ENCODE data around the gene SLC16A12.
"Not testable (repeated sequence)": the region's sequence is repeated elsewhere in the genome, so short reads cannot be mapped to it uniquely, and the experiment has no call there.

Gene SLC16A12

DNA sequence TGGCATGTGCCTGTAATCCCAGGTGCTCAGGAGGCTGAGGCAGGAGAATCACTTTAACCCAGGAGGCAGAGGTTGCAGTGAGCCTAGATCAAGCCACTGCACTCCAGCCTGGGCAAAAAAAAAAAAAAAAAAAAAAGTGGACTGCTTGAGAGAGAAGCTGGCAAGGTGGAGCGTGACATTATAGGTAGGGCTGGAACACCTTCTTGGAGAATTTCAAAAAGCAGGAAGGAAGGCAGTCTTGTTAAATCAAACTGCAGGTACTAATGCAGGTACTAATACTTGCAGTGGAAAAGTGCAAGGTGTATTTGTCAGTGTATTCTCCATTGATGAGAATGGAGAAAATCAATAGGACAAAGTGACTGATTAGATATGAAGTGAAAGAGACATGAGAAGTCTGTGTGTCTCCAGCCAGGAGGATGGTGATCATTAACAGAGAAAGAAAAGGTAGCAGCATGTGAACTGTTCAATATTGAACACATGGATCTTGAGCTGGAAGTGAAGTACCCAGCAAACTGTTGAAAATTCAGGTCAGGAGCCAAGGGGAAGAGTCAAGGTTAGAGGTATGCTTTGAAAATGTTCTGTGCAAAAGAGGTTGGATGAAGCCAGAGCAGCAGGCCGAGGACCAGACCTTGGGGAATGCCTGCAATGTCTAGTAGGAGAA, 12.6 kb upstream of the SLC16A12 start:
- no peak for DNase-seq

DNA sequence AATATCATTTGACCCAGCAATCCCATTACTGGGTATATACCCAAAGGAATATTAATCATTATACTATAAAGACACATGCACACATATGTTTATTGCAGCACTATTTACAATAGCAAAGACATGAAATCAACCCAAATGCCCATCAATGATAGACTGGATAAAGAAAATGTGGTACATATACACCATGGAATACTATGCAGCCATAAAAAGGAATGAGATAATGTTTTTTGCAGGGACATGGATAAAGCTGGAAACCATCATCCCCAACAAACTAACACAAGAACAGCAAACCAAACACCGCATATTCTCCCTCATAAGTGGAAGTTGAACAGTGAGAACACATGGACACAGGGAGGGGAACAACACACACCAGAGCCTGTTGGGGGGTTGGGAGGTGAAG, 11.3 kb upstream of the SLC16A12 start:
- not testable (repeated sequence) for DNase-seq

DNA sequence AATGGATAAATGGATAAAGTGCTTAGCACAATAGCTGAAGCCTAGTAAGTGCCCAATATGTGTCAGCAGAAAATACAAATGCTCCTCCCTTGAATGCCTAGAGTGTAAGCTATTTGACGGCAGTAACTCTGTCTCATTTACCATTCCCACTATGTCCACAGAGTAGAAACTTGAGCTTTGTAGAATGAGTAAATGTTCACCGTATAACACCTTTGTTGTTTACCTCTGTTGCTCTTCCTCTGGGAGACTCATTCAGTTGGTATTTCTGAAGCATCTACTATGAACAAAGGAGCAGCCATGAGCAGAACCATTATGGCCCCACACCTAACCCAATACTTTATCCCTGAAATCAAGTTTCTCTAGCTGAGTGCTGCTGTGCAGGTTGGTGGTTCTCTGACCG, 8.4 kb upstream of the SLC16A12 start:
- no peak for DNase-seq

GRCh38 chr10:89540420-89540949, 5.1 kb upstream of the SLC16A12 start:
- DNase-seq: no peak

DNA sequence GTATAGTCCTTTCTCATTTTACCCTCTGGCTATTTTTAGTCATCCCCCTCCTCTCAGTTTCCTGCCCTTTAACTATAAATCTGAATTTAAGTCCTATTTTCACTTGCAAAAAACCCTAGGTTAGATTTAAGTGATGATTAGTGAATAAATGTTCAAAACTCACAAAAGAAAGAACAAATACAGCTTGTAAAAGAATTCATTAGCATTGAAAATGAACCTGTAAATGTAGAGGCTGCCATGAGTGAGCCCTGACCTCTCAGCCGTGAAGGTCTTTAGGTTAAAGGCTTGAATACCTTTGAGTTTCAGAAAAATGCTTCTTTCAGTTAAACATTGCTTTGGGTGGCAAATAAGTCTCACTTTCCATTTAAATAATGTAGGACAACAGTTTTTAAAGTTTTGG, 2.0 kb upstream of the SLC16A12 start:
- no peak for DNase-seq

DNA sequence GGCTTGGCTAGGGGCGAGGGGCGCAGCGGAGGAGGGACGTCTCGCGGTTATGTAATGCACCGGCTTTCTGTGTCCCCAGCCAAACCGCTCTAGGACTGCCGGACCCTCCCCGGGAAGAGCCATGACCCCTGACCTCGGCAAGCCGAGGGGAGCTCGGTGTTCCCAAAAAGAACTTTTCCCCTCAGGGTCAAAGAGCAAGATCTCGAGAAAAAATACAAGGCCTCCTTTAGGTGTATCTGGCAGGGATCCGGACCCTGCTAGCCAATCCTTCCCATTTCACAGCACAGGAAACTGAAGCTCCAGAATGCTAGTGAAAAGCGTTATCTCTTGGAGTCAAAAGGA, 590 bp upstream of the SLC16A12 start:
- DNase-seq: no peak

DNA sequence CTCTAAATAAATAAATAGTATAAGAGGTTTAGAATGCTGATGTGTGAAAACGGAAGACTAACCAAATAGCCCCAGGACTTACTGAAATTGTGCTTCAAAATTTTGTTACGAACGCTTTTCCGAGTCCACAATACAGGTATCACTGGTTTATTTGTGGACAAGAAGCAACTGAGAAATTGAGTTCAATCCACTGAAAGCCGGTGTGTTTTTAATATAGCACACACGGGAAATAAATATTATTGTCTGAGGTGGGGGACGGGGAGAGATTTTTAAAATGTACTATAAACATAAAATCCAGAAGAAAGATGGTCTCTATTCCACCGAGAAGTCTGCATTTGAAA, 598 bp downstream of the SLC16A12 start:
- DNase-seq: no peak

DNA sequence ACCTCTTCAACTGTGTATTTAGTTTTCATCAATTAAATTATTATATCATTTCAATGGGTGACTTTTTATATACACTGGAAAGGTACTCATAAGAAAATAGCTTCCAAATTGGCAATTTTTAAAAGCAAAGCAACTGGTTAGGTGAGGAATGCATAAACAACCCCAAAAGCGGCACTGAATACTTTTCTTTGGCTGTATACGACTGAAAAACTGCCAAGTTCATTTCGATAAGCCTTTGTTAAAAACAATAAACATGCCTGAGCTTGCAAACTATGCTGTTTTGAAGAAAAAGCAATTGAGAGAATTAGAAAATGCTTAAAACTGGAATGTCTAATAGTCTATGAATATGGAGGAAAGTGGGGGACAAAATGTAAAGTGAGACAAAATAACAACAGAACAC, 2.9 kb downstream of the SLC16A12 start:
- DNase-seq: no peak

DNA sequence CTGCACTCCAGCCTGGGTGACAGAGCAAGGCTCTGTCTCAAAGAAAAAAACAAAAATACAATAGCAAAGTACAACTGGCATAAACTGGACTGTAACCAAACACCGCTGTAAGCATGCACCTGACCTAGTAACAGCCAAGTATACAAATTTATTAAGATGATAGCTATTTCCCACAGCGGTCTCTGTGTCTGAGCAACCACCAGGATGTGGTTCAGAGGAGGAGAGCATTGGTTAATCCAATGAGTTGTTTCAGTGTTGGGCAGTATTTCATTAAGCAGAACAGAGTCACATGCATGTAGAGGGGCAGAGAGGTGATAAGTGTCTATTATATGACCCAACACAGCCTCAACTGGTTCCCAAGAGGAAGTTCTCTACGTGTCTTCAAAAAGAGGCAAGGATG, 4.0 kb downstream of the SLC16A12 start:
- DNase-seq: no peak

DNA sequence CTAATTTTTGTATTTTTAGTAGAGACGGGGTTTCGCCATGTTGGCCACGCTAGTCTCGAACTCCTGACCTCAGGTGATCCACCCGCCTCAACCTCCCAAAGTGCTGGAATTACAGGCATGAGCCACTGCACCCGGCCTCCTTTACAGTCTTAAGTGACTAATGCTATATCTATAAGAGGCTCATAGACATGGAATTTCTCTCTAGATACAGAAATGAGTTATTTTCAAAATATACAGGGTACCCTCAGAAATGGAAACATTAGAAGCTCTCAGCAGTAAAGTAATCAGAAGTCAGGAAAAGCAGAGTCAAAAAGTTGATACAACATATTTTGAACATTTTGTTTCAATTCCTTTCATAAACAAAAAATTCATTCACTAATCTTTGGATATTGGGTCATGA, 5.7 kb downstream of the SLC16A12 start:
- not testable (repeated sequence) for DNase-seq

DNA sequence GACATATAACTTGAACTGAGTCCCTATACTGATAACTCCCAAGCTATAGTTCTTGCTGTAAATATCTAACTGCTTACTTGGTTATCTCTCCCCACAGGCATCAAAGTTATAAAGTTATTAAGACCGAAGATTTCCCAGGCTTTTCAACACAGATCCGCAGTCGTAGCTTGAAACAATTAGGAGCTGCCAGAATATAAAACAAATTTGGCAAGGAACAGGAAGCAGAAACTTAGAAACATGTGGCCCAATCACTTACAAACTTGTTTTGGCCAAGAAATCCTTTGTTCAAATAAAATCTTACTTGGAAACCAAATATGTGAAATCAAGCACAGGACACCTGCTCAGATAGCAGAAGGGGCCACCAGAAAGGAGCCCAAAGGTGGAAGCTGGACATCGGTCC, 9.0 kb downstream of the SLC16A12 start:
- no peak for DNase-seq

- DNase-seq: no peak
Measured at GRCh38 chr10:89525556-89525955, 9.8 kb downstream of the SLC16A12 start.

GRCh38 chr10:89524279-89524678, 11.1 kb downstream of the SLC16A12 start:
- DNase-seq: no peak

- no peak for DNase-seq
Measured at GRCh38 chr10:89523274-89523673, 12.1 kb downstream of the SLC16A12 start.

DNA sequence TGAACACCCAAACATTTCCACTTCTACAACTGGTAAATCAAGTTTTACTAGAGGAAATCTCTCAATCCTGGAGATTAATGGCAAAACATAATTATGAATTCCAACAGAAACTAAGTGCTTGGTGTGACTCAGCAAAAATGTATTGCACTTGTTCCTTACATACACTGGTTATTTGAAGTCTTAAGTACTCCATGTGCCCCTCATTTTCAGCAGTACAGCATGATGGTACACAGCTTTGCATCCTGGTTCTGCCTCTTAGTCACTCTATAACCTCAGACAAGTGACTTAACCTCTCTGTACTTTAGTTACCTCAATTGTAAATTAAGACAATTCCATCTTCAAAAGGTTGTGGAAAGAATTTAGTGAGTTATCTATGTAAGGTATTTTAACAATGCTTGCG, 12.9 kb downstream of the SLC16A12 start:
- no peak for DNase-seq

DNA sequence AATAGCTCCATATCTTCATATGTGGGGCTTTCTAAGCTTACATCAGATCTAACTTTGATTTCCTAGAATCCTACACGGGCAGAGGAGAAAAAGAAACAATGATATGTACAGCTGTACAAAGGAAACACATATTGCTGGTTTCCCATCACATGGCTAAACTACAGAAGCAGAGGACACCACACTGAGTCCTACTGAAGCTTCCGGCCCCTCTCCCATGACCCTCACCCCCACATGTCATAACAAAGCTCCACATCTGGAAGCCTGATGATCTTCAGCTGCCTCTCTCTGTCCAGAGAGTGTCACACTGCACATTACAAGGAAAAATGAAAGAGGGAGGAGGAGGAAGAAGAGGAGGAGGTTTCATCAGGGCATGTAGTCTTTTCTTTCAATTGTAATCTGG, 14.0 kb downstream of the SLC16A12 start:
- DNase-seq: no peak

DNA sequence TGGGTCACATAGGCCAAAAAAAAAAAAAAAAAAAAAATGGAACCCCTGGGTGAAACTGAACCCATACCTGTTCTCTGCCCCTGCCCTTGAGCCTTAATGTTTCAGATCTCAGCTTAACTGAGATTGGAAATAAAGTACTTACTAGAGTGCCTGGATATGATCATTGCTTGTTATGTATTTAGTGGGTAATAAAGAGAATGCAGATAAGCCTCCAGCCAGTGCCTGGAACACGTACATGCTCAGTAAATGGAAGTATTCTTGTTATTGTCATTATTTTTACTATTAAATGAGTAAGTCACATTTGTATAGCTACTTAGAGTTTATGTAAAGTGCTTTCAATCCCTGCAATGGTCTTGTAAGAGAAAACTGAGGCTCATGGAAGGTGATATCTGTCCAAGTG, 14.7 kb downstream of the SLC16A12 start:
- DNase-seq: no peak

- no peak for DNase-seq
Measured at GRCh38 chr10:89518876-89519842, 16.2 kb downstream of the SLC16A12 start.

DNA sequence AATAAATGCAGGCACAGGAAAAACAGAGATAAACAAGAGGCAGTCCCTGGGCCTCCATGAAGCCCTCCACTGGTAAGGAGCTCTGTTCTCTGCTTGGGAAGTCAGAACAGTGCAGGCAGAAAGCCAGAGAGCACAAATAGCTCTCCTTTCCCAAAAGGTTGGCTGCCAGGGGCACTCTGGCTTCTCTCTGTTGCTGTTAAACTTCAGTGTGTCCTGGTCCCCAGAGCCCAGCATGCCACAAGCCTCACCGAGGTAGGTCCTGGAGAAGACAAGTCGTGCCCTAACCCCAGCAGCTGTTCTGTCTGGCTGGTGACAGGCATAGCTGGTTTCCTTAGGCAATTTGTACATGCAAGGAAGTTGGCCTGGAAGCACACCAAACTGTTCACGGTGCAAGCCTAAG, 17.3 kb downstream of the SLC16A12 start:
- DNase-seq: no peak

GRCh38 chr10:89516149-89516832, 19.1 kb downstream of the SLC16A12 start:
- DNase-seq: no peak

DNA sequence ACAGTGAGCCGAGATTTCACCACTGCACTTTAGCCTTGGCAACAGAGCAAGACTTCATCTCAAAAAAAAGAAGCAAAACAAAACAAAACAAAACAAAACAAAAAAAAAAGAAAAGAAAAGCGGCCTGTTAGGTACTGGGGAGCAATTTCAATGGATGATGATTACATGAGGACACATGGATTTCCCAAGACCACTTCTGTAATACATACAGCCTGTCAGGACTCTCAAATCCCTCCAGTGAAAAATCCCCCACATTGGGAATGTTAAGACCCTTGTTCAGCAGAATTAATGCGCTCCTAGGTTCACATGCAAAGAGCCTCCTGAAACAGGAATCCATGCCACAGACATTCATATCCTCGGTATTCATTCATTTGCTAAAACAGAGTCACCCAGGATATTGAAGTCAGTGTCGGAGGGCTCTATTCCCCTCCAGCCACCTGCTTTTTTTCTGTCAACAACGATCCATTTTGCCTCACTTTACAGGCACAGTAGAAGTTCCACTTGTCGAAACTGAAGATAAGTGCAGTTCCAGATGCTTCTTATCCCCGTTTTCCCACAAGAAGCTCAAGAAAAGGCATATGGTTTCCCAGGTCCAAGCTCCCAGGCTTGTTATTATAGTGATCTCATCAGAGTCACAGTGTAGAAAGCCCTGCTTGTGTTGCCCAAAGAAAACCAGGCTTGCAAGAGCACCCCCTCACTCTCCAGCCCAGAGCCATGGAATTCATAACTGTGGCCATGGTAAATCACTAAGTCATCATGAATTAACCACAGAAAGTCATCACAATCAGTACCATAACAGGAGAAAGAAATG, 20.2 kb downstream of the SLC16A12 start:
- no peak for DNase-seq

DNA sequence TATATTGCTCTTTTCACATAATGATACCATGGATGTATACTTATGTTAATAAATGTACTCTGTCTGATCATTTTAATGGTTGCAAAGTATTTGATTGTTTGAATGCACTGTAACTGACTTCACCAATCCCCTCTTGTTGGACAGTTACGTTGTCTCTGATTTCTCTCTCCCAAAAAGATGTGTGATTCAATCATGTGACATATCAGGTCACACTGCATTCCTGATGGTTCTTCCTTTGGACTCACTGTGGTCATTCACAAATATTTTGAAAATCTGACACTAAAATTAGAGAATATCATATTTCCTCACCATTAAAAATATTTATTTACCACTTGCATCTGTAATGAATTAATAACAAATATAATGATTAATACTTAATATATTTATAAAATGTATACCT, 22.2 kb downstream of the SLC16A12 start:
- no peak for DNase-seq
